Neural progenitor cell (in vitro differentiated cells): ENCODE data around the gene DUSP12.

Source experiments
- EZH2 ChIP-seq: fragments of 200-600 bp; sonication (generic); IDR thresholded peaks from 2 replicates; pipeline ENCODE4 v1.6.1; 2017; ENCODE audit warnings: antibody characterized with exemption, mild to moderate bottlenecking, moderate library complexity
- EZH2phosphoT487 ChIP-seq: fragments of 200-600 bp; sonication (generic); IDR thresholded peaks from 2 replicates; pipeline ENCODE4 v1.6.1; 2017; ENCODE audit warnings: antibody characterized with exemption
- TF ChIP-seq, protein P1 (sequence below): fragments of 200-600 bp; sonication (generic); IDR thresholded peaks from 2 replicates; pipeline ENCODE4 v1.5.1; 2017; ENCODE audit warnings: antibody characterized with exemption, mild to moderate bottlenecking

DNA sequence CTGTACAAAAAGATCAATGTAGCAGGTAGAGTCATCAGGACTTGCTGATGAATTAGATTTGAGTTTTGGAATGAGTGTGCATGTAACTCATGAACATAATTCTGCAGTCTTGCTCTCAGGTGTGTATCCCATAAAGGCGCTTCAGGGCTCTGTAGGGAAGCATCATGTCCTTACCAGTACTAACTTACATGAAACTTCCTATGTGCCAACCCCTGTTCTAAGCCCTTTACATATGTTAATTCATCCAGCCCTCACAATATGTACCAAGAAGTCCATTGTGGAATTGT lies 30.3 kb upstream of the DUSP12 start:
- TF ChIP-seq, protein P1, sequence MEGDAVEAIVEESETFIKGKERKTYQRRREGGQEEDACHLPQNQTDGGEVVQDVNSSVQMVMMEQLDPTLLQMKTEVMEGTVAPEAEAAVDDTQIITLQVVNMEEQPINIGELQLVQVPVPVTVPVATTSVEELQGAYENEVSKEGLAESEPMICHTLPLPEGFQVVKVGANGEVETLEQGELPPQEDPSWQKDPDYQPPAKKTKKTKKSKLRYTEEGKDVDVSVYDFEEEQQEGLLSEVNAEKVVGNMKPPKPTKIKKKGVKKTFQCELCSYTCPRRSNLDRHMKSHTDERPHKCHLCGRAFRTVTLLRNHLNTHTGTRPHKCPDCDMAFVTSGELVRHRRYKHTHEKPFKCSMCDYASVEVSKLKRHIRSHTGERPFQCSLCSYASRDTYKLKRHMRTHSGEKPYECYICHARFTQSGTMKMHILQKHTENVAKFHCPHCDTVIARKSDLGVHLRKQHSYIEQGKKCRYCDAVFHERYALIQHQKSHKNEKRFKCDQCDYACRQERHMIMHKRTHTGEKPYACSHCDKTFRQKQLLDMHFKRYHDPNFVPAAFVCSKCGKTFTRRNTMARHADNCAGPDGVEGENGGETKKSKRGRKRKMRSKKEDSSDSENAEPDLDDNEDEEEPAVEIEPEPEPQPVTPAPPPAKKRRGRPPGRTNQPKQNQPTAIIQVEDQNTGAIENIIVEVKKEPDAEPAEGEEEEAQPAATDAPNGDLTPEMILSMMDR = no peak
- TF ChIP-seq EZH2 (no peak), EZH2phosphoT487 (no peak)
